A549 (cell line): ENCODE measurements around the gene RNU1-4.
"Not testable (repeated sequence)": the region's sequence is repeated elsewhere in the genome, so short reads cannot be mapped to it uniquely, and the experiment has no call there.

ENCODE experiments used
- CBX2 ChIP-seq: fragments of 200-600 bp; sonication (generic); IDR thresholded peaks from 2 replicates; pipeline ENCODE4 v1.6.1; 2016; ENCODE audit warnings: low read depth, mild to moderate bottlenecking, borderline replicate concordance
- CTCF ChIP-seq: fragments of >200 bp; sonication (Bioruptor Twin); formaldehyde crosslinking; IDR thresholded peaks from 3 replicates; pipeline ENCODE4 v1.5.1; 2016
- EP300 ChIP-seq, 2 experiments: fragments of >200 bp; sonication (Bioruptor Twin); formaldehyde crosslinking; IDR thresholded peaks; 2 replicates in 1 of 2; 3 replicates in 1 of 2; pipeline ENCODE4 v1.6.1; 2016 to 2017
- JUNB ChIP-seq: fragments of >200 bp; sonication (Bioruptor Twin); formaldehyde crosslinking; IDR thresholded peaks from 2 replicates; pipeline ENCODE4 v1.6.1; 2016
- PBX3 ChIP-seq: IDR thresholded peaks from 2 replicates; pipeline ENCODE4 v1.6.1; 2012
- POLR2A ChIP-seq: IDR thresholded peaks from 2 replicates; pipeline ENCODE4 v1.6.1; 2012; ENCODE audit warnings: mild to moderate bottlenecking, low read length
- RAD21 ChIP-seq, 2 experiments: fragments of >200 bp in 1 of 2; sonication (Bioruptor Twin) in 1 of 2; formaldehyde crosslinking in 1 of 2; IDR thresholded peaks in 1 of 2; conservative IDR thresholded peaks in 1 of 2; 2 replicates in 1 of 2; 3 replicates in 1 of 2; pipeline ENCODE4 v1.6.1; 2012 to 2018; ENCODE audit warnings: inconsistent platforms in 1 of 2
- RCOR1 ChIP-seq: fragments of 150-350 bp; IDR thresholded peaks from 2 replicates; pipeline ENCODE4 v1.6.1; 2014; ENCODE audit warnings: antibody characterized with exemption, low read length, low read depth
- REST ChIP-seq: fragments of 200-600 bp; sonication (generic); IDR thresholded peaks from 2 replicates; pipeline ENCODE4 v1.6.1; 2016; ENCODE audit warnings: antibody characterized with exemption, mild to moderate bottlenecking, moderate library complexity
- RFX5 ChIP-seq: fragments of 450-650 bp; IDR thresholded peaks from 2 replicates; pipeline ENCODE4 v1.7.1; 2014; ENCODE audit warnings: antibody characterized with exemption, mild to moderate bottlenecking, moderate library complexity
- SMC3 ChIP-seq: fragments of >200 bp; sonication (Bioruptor Twin); formaldehyde crosslinking; IDR thresholded peaks from 3 replicates; pipeline ENCODE4 v1.6.1; 2018; ENCODE audit warnings: inconsistent platforms
- SREBF2 ChIP-seq: fragments of 450-650 bp; IDR thresholded peaks from 2 replicates; pipeline ENCODE4 v1.6.1; 2014; ENCODE audit warnings: mild to moderate bottlenecking, moderate library complexity
- TP53 ChIP-seq: fragments of 250-450 bp; sonication (Bioruptor Pico); IDR thresholded peaks from 2 replicates; pipeline ENCODE4 v1.5.0; 2021; ENCODE audit warnings: mild to moderate bottlenecking, moderate library complexity
- USF2 ChIP-seq: fragments of 450-650 bp; IDR thresholded peaks from 2 replicates; pipeline ENCODE4 v1.6.1; 2014; ENCODE audit warnings: antibody characterized with exemption

GRCh38 chr1:16772275-16773204 is 32.2 kb downstream of the RNU1-4 start:
- not testable (repeated sequence) for TF ChIP-seq JUNB; EP300 (IDR thresholded peaks at IDR 0.05); CTCF; RAD21 (conservative IDR thresholded peaks at IDR 0.05 in 1 of 2, IDR thresholded peaks at IDR 0.05 in 1 of 2); PBX3; RCOR1; POLR2A; RFX5; CBX2; SREBF2; TP53 (CRISPR knock-in tag); SMC3; REST; USF2
